GM18502 (cell line): ENCODE results near the gene POM121.
"Not testable (repeated sequence)": the region's sequence is repeated elsewhere in the genome, so short reads cannot be mapped to it uniquely, and the experiment has no call there.

Experiments used
- ATAC-seq: cut with Tn5 transposase; IDR thresholded peaks from one replicate; pipeline ENCODE4 v1.9.1; 2021; ENCODE audit warnings: mild to moderate bottlenecking; ENCODE audit not compliant: unreplicated experiment, poor library complexity

POM121 gene

GRCh38 chr7:72990146-72990913 lies 65.4 kb downstream of the POM121 start:
- not testable (repeated sequence) for ATAC-seq

- ATAC-seq, result not testable (repeated sequence)
These were observed 70.6 kb downstream of the POM121 start for GRCh38 chr7:72995484-72995883.

- ATAC-seq, result not testable (repeated sequence)
These were observed 72.6 kb downstream of the POM121 start for GRCh38 chr7:72997447-72997846.

- ATAC-seq, result not testable (repeated sequence)
These were observed 73.1 kb downstream of the POM121 start for GRCh38 chr7:72997887-72998468.
